Fibroblast of skin of right biceps (primary cell): Measurements from ENCODE around the gene CBR3.
"Not testable (repeated sequence)": the region's sequence is repeated elsewhere in the genome, so short reads cannot be mapped to it uniquely, and the experiment has no call there.

Experiments
- DNase-seq: peaks from one replicate; pipeline ENCODE4 v3.0.0-alpha.2; 2013

CBR3 gene

GRCh38 chr21:36120304-36120888, 14.5 kb upstream of the CBR3 start:
- no peak for DNase-seq

- no peak for DNase-seq
Measured at GRCh38 chr21:36122977-36123376, 11.9 kb upstream of the CBR3 start.

- no peak for DNase-seq
Measured at GRCh38 chr21:36124395-36124794, 10.5 kb upstream of the CBR3 start.

GRCh38 chr21:36125512-36126207, 9.2 kb upstream of the CBR3 start:
- DNase-seq, result peak; percentile 48

- DNase-seq, result no peak
Measured at GRCh38 chr21:36126208-36126565, 8.7 kb upstream of the CBR3 start.

- DNase-seq, result no peak
Measured at GRCh38 chr21:36126621-36127110, 8.2 kb upstream of the CBR3 start.

- DNase-seq, result no peak
Measured at GRCh38 chr21:36127250-36127904, 7.5 kb upstream of the CBR3 start.

GRCh38 chr21:36127977-36128376, 6.9 kb upstream of the CBR3 start:
- no peak for DNase-seq

GRCh38 chr21:36129219-36129618, 5.7 kb upstream of the CBR3 start:
- no peak for DNase-seq

- DNase-seq, result not testable (repeated sequence)
Measured at GRCh38 chr21:36130414-36130762, 4.5 kb upstream of the CBR3 start.

- not testable (repeated sequence) for DNase-seq
Measured at GRCh38 chr21:36130839-36131238, 4.0 kb upstream of the CBR3 start.

- no peak for DNase-seq
Measured at GRCh38 chr21:36132696-36133095, 2.2 kb upstream of the CBR3 start.

- peak; percentile 85 for DNase-seq
Measured at GRCh38 chr21:36135391-36136102, 668 bp downstream of the CBR3 start.

GRCh38 chr21:36139791-36140190, 4.9 kb downstream of the CBR3 start:
- DNase-seq, result not testable (repeated sequence)

GRCh38 chr21:36141513-36141925, 6.6 kb downstream of the CBR3 start:
- peak; percentile 81 for DNase-seq

- DNase-seq, result not testable (repeated sequence)
Measured at GRCh38 chr21:36144233-36144632, 9.4 kb downstream of the CBR3 start.

- no peak for DNase-seq
Measured at GRCh38 chr21:36145259-36145658, 10.4 kb downstream of the CBR3 start.

- no peak for DNase-seq
Measured at GRCh38 chr21:36147911-36148310, 13.0 kb downstream of the CBR3 start.

- no peak for DNase-seq
Measured at GRCh38 chr21:36148886-36149285, 14.0 kb downstream of the CBR3 start.

GRCh38 chr21:36149788-36150711, 15.2 kb downstream of the CBR3 start:
- peak; percentile 45 for DNase-seq

GRCh38 chr21:36155603-36156338, 20.9 kb downstream of the CBR3 start:
- DNase-seq, result no peak

GRCh38 chr21:36156339-36156814, 21.5 kb downstream of the CBR3 start:
- DNase-seq, result peak; percentile 98
